HG03439 (cell line): ENCODE data around the gene IZUMO2.
"Not testable (repeated sequence)": the region's sequence is repeated elsewhere in the genome, so short reads cannot be mapped to it uniquely, and the experiment has no call there.

Experiments used
- ATAC-seq: cut with Tn5 transposase; IDR thresholded peaks from one replicate; pipeline ENCODE4 v1.9.1; 2021; ENCODE audit warnings: mild to moderate bottlenecking, moderate library complexity; ENCODE audit not compliant: unreplicated experiment

IZUMO2 gene

DNA sequence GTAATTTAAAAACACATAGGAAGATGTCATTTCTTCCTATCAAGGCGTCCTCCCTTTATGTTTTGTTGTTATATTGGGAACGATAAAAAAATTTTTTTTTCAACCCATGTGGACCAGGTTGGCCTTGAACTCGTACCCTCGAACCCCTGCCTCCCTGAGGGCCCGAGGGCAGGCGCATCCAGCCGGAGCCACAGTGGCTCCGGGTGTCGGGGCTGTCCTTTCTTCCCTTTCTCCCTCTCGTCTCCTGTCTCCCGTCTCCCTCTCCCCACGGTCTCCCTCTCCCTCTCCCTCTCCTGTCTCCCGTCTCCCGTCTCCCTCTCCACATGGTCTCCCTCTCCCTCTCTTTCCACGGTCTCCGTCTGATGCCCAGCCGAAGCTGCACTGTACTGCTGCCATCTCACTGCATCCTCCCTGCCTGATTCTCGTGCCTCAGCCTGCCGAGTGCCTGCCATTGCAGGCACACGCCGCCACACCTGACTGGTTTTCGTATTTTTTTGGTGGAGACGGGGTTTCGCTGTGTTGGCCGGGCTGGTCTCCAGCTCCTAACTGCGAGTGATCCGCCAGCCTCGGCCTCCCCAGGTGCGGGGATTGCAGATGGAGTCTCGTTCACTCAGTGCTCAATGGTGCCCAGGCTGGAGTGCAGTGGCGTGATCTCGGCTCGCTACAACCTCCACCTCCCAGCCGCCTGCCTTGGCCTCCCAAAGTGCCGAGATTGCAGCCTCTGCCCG lies 22.8 kb downstream of the IZUMO2 start:
- not testable (repeated sequence) for ATAC-seq

DNA sequence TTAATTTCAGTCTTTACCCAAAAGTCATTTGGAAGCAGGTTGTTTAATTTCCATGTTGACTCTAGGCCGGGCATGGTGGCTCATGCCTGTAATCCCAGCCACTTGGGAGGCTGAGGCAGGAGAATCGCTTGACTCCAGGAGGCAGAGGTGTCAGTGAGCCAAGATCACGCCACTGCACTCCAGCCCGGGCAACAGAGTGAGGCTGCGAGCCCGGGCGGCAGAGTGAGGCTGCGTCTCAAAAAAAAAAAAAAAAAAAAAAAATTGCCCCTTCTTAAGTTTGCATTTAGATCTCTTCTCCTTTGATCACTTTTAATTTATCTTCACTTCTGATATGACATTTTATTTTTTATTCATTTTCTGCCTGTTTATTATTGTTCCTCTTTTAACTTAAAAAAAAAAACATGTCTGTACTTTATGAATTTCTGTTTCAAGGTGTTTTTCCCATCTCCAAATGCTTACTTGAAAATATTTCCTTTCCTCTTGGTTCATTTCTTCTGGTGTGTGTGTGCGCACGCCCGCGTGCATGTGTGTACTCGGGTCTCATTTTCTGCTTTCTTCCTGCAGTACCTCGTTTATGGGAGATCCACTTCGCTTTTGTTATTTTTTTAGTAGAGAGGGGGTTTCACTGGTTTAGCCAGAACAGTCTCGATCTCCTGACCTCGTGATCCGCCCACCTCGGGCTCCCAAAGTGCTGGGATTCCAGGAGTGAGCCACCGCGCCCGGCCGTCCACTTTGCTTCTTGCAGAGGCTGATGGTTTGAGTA lies 26.3 kb downstream of the IZUMO2 start:
- not testable (repeated sequence) for ATAC-seq

- not testable (repeated sequence) for ATAC-seq
These were observed 27.1 kb downstream of the IZUMO2 start for GRCh38 chr19:50135856-50136602.

GRCh38 chr19:50134777-50135719 lies 28.0 kb downstream of the IZUMO2 start:
- ATAC-seq, result not testable (repeated sequence)

- not testable (repeated sequence) for ATAC-seq
These were observed 29.3 kb downstream of the IZUMO2 start for GRCh38 chr19:50133518-50134492.

GRCh38 chr19:50104012-50104411 lies 59.1 kb downstream of the IZUMO2 start:
- ATAC-seq, result not testable (repeated sequence)

GRCh38 chr19:50103405-50103804 lies 59.7 kb downstream of the IZUMO2 start:
- ATAC-seq, result not testable (repeated sequence)
